HG03159 (cell line): ENCODE data around the gene ABCB8.
"Not testable (repeated sequence)": the region's sequence is repeated elsewhere in the genome, so short reads cannot be mapped to it uniquely, and the experiment has no call there.

Experiments used
- ATAC-seq: cut with Tn5 transposase; IDR thresholded peaks from one replicate; pipeline ENCODE4 v1.9.1; 2021; ENCODE audit warnings: mild to moderate bottlenecking, moderate library complexity; ENCODE audit not compliant: unreplicated experiment

ABCB8 gene

GRCh38 chr7:151033864-151034249, 5.6 kb downstream of the ABCB8 start:
- ATAC-seq = no peak

DNA sequence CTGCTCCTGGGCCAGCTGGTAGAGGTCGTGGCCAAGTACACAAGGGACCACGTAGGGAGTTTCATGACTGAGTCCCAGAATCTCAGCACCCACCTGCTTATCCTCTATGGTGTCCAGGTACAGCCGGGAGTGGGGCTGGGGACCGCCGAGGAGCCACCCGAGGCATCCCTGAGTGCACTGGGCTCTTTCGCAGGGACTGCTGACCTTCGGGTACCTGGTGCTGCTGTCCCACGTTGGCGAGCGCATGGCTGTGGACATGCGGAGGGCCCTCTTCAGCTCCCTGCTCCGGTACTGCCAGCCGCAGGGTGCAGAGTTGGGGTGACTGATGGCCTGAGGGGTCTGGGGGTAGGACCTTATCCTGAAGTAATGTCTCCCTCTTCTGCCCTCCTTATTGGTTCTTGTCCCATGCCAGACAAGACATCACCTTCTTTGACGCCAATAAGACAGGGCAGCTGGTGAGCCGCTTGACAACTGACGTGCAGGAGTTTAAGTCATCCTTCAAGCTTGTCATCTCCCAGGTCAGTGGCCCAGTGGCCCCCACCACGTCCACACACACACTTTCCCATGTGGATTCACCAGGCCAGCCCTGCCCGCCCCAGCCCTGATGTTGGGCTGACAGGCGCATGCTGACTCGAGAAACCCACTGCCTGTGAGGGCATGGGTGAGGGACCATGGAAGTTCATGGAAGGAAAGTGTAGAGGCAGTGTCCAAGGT, 6.2 kb downstream of the ABCB8 start:
- no peak for ATAC-seq

GRCh38 chr7:151035026-151035717, 6.9 kb downstream of the ABCB8 start:
- ATAC-seq = no peak

DNA sequence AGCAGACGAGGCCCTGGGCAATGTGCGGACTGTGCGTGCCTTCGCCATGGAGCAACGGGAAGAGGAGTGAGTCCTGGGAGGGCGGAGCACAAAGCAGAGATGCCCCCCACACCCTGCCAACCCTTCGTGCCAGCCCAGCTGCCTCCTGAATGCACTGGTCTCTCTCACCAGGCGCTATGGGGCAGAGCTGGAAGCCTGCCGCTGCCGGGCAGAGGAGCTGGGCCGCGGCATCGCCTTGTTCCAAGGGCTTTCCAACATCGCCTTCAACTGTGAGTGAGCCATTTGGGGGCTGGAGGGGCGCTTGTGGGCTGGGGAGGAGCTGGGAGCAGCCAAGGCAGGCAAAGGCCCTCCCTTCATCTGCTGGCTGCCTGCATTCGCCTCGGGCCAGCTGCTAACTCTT, 7.7 kb downstream of the ABCB8 start:
- no peak for ATAC-seq

GRCh38 chr7:151038951-151039849, 10.9 kb downstream of the ABCB8 start:
- ATAC-seq = no peak

DNA sequence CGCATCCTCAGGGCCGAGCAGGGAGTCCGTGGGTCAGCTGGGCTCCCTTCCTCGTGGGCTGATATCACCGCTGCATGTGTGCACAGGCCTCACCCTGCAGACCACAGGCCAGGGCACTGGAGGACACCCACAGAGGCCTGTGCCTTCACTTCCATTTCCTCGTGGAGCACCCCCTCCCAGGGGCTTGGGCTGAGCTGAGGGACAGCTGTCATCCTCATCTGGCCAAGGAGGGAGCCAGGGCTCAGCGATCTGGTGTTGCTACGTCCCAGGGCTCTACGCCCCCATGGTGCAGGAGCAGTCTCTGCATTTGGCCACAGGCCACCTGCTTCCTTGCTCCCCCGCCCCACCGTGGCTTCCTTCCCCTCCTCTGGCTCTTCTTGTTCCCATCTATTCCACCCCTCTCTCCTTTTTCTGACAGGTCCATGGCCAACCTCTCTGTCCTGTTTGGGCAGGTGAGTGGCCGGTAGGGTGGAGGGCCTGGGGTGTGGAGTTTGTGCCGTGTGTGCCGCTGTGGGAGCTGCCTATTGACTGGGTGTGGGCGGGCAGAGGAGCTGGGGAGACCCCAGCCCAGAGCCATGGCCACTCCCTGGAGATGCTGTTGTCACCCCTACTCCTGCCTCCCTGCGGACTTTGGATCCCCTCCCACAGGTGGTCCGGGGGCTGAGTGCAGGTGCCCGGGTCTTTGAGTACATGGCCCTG, 11.7 kb downstream of the ABCB8 start:
- no peak for ATAC-seq

DNA sequence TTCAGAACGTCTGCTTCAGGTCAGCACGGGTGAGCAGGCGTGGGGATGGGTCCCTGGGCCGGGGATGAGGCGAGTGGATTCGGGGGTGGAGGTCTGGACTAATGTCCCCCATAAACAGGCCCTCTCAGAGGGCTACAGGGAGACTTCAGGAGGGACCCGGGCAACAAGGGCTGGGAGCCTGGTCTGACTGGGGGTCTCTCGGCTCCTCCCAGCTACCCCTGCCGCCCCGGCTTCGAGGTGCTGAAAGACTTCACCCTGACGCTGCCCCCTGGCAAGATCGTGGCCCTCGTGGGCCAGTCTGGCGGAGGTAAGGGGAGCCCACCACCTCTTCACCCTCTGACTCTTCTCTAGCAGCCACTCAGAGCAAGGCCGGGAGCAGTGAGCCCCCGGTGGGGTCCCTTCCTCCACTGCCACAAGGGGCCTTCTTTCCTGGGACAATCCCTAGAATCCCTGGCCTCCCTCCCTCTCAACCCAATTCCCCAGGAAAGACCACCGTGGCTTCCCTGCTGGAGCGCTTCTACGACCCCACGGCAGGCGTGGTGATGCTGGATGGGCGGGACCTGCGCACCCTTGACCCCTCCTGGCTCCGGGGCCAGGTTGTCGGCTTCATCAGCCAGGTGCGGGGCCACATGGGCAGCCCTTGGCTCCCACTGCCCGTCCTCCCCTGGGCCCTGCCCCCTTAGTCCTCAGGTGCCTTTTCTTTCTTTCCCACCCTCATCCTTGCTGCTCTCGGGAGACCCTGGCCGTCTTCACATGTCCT, 12.5 kb downstream of the ABCB8 start:
- ATAC-seq = no peak

- not testable (repeated sequence) for ATAC-seq
Observed at GRCh38 chr7:151043449-151043848, 15.2 kb downstream of the ABCB8 start.

DNA sequence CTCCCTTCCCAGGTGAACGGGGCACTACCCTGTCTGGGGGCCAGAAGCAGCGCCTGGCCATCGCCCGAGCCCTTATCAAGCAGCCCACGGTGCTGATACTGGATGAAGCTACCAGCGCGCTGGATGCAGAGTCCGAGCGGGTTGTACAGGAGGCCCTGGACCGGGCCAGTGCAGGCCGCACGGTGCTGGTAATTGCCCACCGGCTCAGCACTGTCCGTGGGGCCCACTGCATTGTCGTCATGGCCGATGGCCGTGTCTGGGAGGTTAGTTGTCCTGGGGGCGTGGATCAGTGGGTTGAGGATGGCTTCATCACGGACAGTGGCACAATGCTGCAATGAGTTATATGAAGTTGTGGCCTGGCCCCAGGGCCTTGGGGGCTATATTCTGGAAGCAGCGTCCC, 15.7 kb downstream of the ABCB8 start:
- no peak for ATAC-seq

DNA sequence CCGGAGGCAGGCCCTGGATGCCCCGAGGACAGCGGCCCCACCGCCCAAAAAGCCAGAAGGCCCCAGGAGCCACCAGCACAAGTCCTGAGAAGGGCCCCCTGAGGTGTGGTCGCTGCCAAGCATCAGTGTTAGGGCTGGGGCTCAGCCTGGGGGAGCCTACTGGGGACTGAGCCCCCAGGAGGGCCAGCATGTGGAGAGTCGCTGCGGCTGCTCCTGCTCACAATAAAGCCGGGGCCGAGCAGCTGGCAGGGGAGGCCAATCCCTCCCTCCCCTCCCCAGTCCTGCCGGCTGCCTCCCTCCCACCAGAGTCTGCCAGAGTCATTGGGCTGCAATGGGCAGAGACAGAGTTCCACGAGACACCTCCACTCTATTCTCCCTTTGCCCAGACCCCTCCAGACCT, 17.0 kb downstream of the ABCB8 start:
- ATAC-seq = no peak

DNA sequence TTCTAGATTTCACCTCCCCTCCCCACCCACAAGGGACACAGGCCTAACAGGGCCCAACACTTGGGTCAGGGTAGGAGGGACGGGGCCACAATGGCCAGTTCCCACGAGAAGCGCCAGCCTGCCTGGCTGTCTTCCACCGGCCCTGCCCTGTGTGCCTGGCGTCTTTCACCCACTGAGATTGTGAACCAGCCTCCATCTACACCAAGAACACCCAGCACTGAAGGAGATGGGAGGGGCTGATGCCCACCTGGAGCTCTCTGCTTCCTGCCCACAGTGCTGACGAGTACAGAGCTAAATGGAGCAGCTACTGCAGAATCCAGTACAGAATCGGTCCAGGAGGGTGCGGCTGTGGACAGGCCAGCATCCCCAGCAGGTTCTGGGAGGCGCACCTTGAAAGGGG, 17.7 kb downstream of the ABCB8 start:
- no peak for ATAC-seq

GRCh38 chr7:151046603-151047573, 18.6 kb downstream of the ABCB8 start:
- ATAC-seq = no peak

DNA sequence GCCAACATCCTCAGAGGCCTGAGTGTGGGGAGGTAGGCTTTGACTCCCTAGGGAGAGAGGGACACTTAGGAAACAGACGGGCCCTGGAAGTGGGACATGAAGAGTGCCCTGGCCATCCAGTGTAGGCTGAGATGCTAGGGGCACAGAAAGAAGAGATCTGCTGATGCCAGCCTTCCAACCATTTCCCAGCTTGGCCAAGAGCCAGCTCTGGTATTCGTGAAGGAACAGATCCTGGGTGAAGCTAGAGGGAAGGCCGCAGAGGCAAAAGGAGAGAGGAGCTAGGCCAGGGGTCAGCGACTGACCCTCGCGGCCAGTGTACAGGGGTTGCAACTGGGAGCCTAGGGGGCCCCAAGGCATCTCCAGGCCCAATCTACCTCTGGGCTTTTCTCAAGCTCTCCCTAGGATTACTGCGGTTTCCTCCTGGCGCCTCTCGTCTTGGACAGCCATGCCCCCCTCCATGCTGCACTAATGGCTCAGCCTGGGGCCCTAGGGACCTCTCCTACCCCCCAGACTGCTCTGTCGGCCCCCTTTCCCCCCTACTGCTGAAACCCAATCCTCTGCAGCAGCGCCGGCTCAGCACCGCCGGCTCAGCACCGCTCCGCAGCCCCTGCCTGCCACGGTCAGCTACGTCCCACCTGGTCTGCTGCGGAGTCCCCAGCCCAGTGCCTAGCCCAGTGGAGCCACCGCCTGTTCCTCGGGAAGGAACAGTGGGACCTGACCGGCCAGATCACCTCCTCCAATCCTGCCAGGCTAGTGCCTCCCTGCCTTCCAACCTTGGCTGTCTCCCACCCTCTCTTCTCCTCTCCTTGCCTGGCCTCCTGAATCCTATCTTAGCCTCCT, 19.9 kb downstream of the ABCB8 start, which contains the start of gene ASIC3:
Gene ASIC3, plus strand, starts transcription at position 556 of the 840 bp plus-strand sequence. CDS start 355 bp downstream, outside the sequence.
- ATAC-seq = no peak

GRCh38 chr7:151048911-151049463, 20.7 kb downstream of the ABCB8 start:
- ATAC-seq = no peak

GRCh38 chr7:151051108-151051507, 22.9 kb downstream of the ABCB8 start:
- ATAC-seq = no peak

DNA sequence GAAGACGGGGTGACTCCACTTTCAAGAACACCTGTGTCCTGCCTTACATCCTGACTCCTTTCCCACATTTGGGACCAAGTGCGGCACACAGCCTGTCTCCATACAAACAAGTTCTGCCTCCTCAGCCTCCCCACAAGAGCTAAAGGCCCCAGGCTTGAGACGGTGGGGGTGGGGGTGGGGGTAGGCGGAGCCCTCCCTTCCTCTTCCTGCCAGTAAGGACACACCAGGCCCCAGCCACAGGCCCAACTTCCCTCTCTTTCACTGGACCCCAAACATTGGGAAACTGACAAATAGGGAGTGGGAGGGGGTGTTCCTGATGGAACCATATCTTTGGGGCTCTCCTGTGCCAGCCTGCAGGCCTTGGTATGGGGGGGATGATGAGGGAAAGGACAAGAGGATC, 24.8 kb downstream of the ABCB8 start:
- ATAC-seq = no peak

DNA sequence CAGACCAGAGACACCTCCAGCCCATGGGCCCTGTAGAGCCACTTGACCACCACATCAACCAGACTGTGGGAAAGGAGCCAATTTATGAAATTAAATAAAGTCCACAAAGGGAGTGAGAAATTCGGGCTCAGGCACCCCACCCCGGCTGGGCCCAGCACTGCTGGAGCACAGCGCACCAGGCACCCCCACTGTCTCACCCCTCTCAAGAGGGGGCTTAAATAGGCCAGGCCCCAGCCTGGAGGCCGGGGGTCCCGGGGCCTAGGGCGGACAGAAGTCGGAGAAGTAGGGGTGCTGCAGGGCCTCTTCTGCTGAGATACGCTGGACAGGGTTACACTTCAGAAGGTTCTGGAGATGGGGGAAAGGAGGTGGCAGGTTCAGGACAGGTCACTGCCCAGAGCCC, 25.5 kb downstream of the ABCB8 start:
- no peak for ATAC-seq

DNA sequence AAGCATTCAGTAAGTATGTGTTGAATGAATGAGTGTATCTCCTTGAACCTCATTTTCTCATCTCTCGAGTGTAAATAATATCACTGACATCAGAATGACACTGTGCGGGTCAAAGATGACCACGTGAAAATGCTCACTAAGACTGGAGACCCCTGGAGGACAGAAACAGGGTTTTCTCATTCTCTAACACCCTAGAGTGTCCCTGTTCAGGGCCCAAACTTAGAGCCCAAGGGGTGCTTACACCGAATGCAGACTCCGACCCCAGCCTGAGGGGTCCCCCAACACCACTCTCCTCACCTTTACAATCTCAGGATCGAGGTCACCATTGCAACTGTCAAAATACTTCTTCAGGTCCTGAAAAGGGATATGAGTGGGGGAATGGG, 28.0 kb downstream of the ABCB8 start:
- ATAC-seq = no peak
